K562 (cell line): Measurements from ENCODE around the gene CDH18.

ENCODE experiments used
- ARNT ChIP-seq, 2 experiments: fragments of 450-650 bp; IDR thresholded peaks; 2 replicates each; pipeline ENCODE4 v1.6.1; 2016; ENCODE audit warnings: mild to moderate bottlenecking in 1 of 2
- CEBPB ChIP-seq: fragments of 450-650 bp; IDR thresholded peaks from 2 replicates; pipeline ENCODE4 v1.6.1; 2016; ENCODE audit warnings: missing genetic modification characterization, missing compliant biosample characterization
- IRF2 ChIP-seq: sonication (generic); formaldehyde crosslinking; IDR thresholded peaks from 2 replicates; pipeline ENCODE4 v1.8.1; 2022; ENCODE audit warnings: mild to moderate bottlenecking, missing genetic modification reagents
- PCBP1 ChIP-seq: fragments of 200-400 bp; formaldehyde crosslinking; IDR thresholded peaks from 2 replicates; pipeline ENCODE4 v1.6.1; 2018; ENCODE audit warnings: mild to moderate bottlenecking, low read depth, low read length; ENCODE audit not compliant: poor library complexity, severe bottlenecking
- POLR2AphosphoS5 ChIP-seq: IDR thresholded peaks from 2 replicates; pipeline ENCODE4 v1.6.1; 2011; ENCODE audit warnings: mild to moderate bottlenecking, low read depth, low read length, moderate library complexity; ENCODE audit not compliant: control insufficient read depth, insufficient read depth
- SMARCE1 ChIP-seq: fragments of 450-650 bp; IDR thresholded peaks from 2 replicates; pipeline ENCODE4 v1.7.1; 2016; ENCODE audit warnings: mild to moderate bottlenecking
- SPI1 ChIP-seq: IDR thresholded peaks from 2 replicates; pipeline ENCODE4 v1.6.1; 2011; ENCODE audit warnings: low read depth, low read length, control low read depth, borderline replicate concordance
- ZNF263 ChIP-seq: sonication (generic); formaldehyde crosslinking; IDR thresholded peaks from 2 replicates; pipeline ENCODE4 v1.8.0; 2022; ENCODE audit warnings: mild to moderate bottlenecking, missing genetic modification reagents, borderline replicate concordance
- ZNF740 ChIP-seq, 3 experiments: fragments of 200-800 bp in 1 of 3; sonication (Bioruptor generic) in 1 of 3; sonication (generic) in 1 of 3; formaldehyde crosslinking in 1 of 3; IDR thresholded peaks; 2 replicates each; pipeline versions ENCODE4 v1.6.1 to v1.8.0; 2016 to 2022; ENCODE audit warnings: mild to moderate bottlenecking in 2 of 3, missing compliant biosample characterization in 2 of 3, missing genetic modification characterization in 2 of 3, missing genetic modification reagents in 1 of 3
- TF ChIP-seq, protein P1 (sequence below): sonication (generic); formaldehyde crosslinking; IDR thresholded peaks from 2 replicates; pipeline ENCODE4 v1.8.1; 2023; ENCODE audit warnings: mild to moderate bottlenecking, missing genetic modification reagents
- TF ChIP-seq, protein P2 (sequence below), 3 experiments: IDR thresholded peaks in 2 of 3; conservative IDR thresholded peaks in 1 of 3; 2 replicates each; pipeline ENCODE4 v1.5.1; 2011 to 2012; ENCODE audit warnings: low read length in 3 of 3, mild to moderate bottlenecking in 3 of 3, control low read depth in 2 of 3, improper control_type of control experiment in 1 of 3, inconsistent platforms in 1 of 3, low read depth in 1 of 3, mixed read lengths in 1 of 3, moderate library complexity in 1 of 3; ENCODE audit not compliant: insufficient read depth in 2 of 3
- TF ChIP-seq, protein P3 (sequence below), 3 experiments: fragments of 200-800 bp in 1 of 3; fragments of 250-450 bp in 1 of 3; fragments of 450-650 bp in 1 of 3; sonication (Bioruptor Pico) in 1 of 3; sonication (Bioruptor generic) in 1 of 3; formaldehyde crosslinking in 1 of 3; IDR thresholded peaks; 2 replicates each; pipeline versions ENCODE4 v1.6.1 to v1.8.0; 2016 to 2022; ENCODE audit warnings: mild to moderate bottlenecking in 2 of 3, missing genetic modification characterization in 2 of 3, missing compliant biosample characterization in 1 of 3, moderate library complexity in 1 of 3

GRCh38 chr5:19917588-19918122 lies 70.3 kb downstream of the CDH18 start:
- TF ChIP-seq SPI1 (no peak), POLR2AphosphoS5 (no peak), PCBP1 (no peak), IRF2 (CRISPR knock-in tag) (no peak), ARNT (IDR thresholded peaks at IDR 0.05) (no peak), ZNF740 (CRISPR knock-in tag; IDR thresholded peaks at IDR 0.05) (no peak), ZNF740 (tag; IDR thresholded peaks at IDR 0.05) (no peak), SMARCE1 (no peak), ZNF263 (CRISPR knock-in tag) (no peak), CEBPB (tag) (no peak)
- TF ChIP-seq, protein P1, sequence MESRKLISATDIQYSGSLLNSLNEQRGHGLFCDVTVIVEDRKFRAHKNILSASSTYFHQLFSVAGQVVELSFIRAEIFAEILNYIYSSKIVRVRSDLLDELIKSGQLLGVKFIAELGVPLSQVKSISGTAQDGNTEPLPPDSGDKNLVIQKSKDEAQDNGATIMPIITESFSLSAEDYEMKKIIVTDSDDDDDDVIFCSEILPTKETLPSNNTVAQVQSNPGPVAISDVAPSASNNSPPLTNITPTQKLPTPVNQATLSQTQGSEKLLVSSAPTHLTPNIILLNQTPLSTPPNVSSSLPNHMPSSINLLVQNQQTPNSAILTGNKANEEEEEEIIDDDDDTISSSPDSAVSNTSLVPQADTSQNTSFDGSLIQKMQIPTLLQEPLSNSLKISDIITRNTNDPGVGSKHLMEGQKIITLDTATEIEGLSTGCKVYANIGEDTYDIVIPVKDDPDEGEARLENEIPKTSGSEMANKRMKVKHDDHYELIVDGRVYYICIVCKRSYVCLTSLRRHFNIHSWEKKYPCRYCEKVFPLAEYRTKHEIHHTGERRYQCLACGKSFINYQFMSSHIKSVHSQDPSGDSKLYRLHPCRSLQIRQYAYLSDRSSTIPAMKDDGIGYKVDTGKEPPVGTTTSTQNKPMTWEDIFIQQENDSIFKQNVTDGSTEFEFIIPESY (CRISPR knock-in tag) = no peak
- TF ChIP-seq, protein P2, sequence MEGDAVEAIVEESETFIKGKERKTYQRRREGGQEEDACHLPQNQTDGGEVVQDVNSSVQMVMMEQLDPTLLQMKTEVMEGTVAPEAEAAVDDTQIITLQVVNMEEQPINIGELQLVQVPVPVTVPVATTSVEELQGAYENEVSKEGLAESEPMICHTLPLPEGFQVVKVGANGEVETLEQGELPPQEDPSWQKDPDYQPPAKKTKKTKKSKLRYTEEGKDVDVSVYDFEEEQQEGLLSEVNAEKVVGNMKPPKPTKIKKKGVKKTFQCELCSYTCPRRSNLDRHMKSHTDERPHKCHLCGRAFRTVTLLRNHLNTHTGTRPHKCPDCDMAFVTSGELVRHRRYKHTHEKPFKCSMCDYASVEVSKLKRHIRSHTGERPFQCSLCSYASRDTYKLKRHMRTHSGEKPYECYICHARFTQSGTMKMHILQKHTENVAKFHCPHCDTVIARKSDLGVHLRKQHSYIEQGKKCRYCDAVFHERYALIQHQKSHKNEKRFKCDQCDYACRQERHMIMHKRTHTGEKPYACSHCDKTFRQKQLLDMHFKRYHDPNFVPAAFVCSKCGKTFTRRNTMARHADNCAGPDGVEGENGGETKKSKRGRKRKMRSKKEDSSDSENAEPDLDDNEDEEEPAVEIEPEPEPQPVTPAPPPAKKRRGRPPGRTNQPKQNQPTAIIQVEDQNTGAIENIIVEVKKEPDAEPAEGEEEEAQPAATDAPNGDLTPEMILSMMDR (IDR thresholded peaks at IDR 0.05 in 2 of 3, conservative IDR thresholded peaks at IDR 0.05 in 1 of 3; ENCODE audit: insufficient read depth in 2 of 3, low read depth in 1 of 3, low read length in 3 of 3) = no peak
- TF ChIP-seq, protein P3, sequence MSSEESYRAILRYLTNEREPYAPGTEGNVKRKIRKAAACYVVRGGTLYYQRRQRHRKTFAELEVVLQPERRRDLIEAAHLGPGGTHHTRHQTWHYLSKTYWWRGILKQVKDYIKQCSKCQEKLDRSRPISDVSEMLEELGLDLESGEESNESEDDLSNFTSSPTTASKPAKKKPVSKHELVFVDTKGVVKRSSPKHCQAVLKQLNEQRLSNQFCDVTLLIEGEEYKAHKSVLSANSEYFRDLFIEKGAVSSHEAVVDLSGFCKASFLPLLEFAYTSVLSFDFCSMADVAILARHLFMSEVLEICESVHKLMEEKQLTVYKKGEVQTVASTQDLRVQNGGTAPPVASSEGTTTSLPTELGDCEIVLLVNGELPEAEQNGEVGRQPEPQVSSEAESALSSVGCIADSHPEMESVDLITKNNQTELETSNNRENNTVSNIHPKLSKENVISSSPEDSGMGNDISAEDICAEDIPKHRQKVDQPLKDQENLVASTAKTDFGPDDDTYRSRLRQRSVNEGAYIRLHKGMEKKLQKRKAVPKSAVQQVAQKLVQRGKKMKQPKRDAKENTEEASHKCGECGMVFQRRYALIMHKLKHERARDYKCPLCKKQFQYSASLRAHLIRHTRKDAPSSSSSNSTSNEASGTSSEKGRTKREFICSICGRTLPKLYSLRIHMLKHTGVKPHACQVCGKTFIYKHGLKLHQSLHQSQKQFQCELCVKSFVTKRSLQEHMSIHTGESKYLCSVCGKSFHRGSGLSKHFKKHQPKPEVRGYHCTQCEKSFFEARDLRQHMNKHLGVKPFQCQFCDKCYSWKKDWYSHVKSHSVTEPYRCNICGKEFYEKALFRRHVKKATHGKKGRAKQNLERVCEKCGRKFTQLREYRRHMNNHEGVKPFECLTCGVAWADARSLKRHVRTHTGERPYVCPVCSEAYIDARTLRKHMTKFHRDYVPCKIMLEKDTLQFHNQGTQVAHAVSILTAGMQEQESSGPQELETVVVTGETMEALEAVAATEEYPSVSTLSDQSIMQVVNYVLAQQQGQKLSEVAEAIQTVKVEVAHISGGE (CRISPR knock-in tag; IDR thresholded peaks at IDR 0.05) = no peak
